DMS79 treated with DMSO at 0.1 percent for 48 hours (cell line): Measurements from ENCODE around the gene RDH14.

Experiments
- DNase-seq: peaks from one replicate; lab custom pipeline; 2025; lab: John Stamatoyannopoulos, UW

The RDH14 gene

GRCh38 chr2:18566145-18566769 lies 5.8 kb upstream of the RDH14 start:
- no peak for DNase-seq

- no peak for DNase-seq
Measured at GRCh38 chr2:18560797-18561085, 288 bp upstream of the RDH14 start.

- no peak for DNase-seq
Measured at GRCh38 chr2:18559531-18560030, 872 bp downstream of the RDH14 start.

- DNase-seq: no peak
Measured at GRCh38 chr2:18558458-18558857, 2.0 kb downstream of the RDH14 start.

GRCh38 chr2:18557121-18557520 lies 3.3 kb downstream of the RDH14 start:
- DNase-seq: no peak

- no peak for DNase-seq
Measured at GRCh38 chr2:18552351-18553077, 7.9 kb downstream of the RDH14 start.

- DNase-seq: no peak
Measured at GRCh38 chr2:18551623-18552022, 8.8 kb downstream of the RDH14 start.

GRCh38 chr2:18551169-18551568 lies 9.3 kb downstream of the RDH14 start:
- DNase-seq: no peak

GRCh38 chr2:18550433-18550832 lies 10.0 kb downstream of the RDH14 start:
- DNase-seq: no peak

GRCh38 chr2:18549083-18549482 lies 11.4 kb downstream of the RDH14 start:
- DNase-seq: no peak

- DNase-seq: no peak
Measured at GRCh38 chr2:18548621-18549020, 11.8 kb downstream of the RDH14 start.

- no peak for DNase-seq
Measured at GRCh38 chr2:18546567-18546966, 13.9 kb downstream of the RDH14 start.

GRCh38 chr2:18545384-18545783 lies 15.1 kb downstream of the RDH14 start:
- no peak for DNase-seq

GRCh38 chr2:18544171-18544570 lies 16.3 kb downstream of the RDH14 start:
- DNase-seq: no peak

GRCh38 chr2:18540872-18541271 lies 19.6 kb downstream of the RDH14 start:
- DNase-seq: no peak

GRCh38 chr2:18536697-18537096 lies 23.8 kb downstream of the RDH14 start:
- DNase-seq: no peak

- DNase-seq: no peak
Measured at GRCh38 chr2:18536100-18536499, 24.4 kb downstream of the RDH14 start.

- no peak for DNase-seq
Measured at GRCh38 chr2:18531194-18531593, 29.3 kb downstream of the RDH14 start.

- no peak for DNase-seq
Measured at GRCh38 chr2:18527822-18528221, 32.6 kb downstream of the RDH14 start.

GRCh38 chr2:18527326-18527725 lies 33.1 kb downstream of the RDH14 start:
- DNase-seq: no peak

- no peak for DNase-seq
Measured at GRCh38 chr2:18526429-18526828, 34.0 kb downstream of the RDH14 start.

GRCh38 chr2:18525852-18526251 lies 34.6 kb downstream of the RDH14 start:
- DNase-seq: no peak

GRCh38 chr2:18525236-18525635 lies 35.2 kb downstream of the RDH14 start:
- DNase-seq: no peak
